HL-60 (cell line): ENCODE data around the gene NR4A3.

Experiments
- CTCF ChIP-seq: IDR thresholded peaks from one replicate; pipeline ENCODE4 v1.5.1; 2011; ENCODE audit warnings: low read length, control low read depth, inconsistent platforms; ENCODE audit not compliant: insufficient read depth
- GABPA ChIP-seq: IDR thresholded peaks from 2 replicates; pipeline ENCODE4 v1.6.1; 2012; ENCODE audit warnings: low read depth
- SPI1 ChIP-seq: IDR thresholded peaks from 2 replicates; pipeline ENCODE4 v1.6.1; 2012; ENCODE audit warnings: low read depth, mild to moderate bottlenecking, borderline replicate concordance
- TF ChIP-seq, protein P1 (sequence below): IDR thresholded peaks from 2 replicates; pipeline ENCODE4 v1.6.1; 2012; ENCODE audit warnings: low read depth; ENCODE audit not compliant: insufficient replicate concordance

- TF ChIP-seq CTCF (no peak), GABPA (no peak), SPI1 (no peak)
- TF ChIP-seq, protein P1, sequence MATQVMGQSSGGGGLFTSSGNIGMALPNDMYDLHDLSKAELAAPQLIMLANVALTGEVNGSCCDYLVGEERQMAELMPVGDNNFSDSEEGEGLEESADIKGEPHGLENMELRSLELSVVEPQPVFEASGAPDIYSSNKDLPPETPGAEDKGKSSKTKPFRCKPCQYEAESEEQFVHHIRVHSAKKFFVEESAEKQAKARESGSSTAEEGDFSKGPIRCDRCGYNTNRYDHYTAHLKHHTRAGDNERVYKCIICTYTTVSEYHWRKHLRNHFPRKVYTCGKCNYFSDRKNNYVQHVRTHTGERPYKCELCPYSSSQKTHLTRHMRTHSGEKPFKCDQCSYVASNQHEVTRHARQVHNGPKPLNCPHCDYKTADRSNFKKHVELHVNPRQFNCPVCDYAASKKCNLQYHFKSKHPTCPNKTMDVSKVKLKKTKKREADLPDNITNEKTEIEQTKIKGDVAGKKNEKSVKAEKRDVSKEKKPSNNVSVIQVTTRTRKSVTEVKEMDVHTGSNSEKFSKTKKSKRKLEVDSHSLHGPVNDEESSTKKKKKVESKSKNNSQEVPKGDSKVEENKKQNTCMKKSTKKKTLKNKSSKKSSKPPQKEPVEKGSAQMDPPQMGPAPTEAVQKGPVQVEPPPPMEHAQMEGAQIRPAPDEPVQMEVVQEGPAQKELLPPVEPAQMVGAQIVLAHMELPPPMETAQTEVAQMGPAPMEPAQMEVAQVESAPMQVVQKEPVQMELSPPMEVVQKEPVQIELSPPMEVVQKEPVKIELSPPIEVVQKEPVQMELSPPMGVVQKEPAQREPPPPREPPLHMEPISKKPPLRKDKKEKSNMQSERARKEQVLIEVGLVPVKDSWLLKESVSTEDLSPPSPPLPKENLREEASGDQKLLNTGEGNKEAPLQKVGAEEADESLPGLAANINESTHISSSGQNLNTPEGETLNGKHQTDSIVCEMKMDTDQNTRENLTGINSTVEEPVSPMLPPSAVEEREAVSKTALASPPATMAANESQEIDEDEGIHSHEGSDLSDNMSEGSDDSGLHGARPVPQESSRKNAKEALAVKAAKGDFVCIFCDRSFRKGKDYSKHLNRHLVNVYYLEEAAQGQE = no peak
These were observed 81.7 kb downstream of the NR4A3 start for GRCh38 chr9:99903393-99903792.
